ENCODE results near the gene RASGRP3.

GRCh38 chr2:33586766-33587165, 110.3 kb downstream of the RASGRP3 start:
- TF ChIP-seq CTCF (IDR thresholded peaks at IDR 0.05; ENCODE audit: low read length) (no peak), EZH2 (IDR thresholded peaks at IDR 0.05; ENCODE audit: borderline replicate concordance, low read length) (no peak)
